CD4-positive, alpha-beta T cell treated with Interleukin-17A for 1 hour (primary cell): ENCODE results near the gene PIP5K1B.

ENCODE experiments used
- DNase-seq: peaks from one replicate; pipeline ENCODE4 v3.0.0-alpha.2; 2020

Gene PIP5K1B

DNA sequence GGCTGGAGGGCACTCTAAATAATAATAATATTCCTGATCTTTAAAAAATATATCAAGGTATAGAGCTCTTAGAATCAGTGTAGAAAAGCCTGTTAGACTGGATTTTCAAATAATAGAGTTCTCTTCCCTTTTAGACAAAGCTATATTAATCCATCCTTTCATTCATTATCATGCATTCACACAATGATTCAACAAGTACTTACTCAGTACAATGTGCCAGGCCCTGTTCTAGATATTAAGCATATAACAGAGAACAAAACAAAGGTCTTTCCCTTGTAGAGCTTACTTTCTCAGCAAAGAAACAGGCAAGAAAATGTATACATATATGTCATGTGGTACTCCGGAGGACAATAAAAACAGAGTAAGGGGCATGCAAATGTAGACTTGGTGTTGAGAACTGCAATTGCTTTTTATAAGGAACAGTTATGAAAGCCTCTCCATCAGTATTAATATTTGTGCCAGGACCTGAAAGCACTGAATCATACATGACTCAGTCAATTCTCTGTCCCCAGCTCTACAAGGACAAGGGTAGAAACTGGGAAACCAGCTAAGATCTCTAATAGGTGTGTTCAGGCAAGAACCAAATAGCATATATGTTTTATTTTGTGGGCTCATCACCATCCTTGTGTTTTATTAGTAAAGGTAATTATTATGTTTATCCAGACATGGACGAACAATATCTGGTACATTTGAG, 72.2 kb downstream of the PIP5K1B start:
- DNase-seq = no peak

DNA sequence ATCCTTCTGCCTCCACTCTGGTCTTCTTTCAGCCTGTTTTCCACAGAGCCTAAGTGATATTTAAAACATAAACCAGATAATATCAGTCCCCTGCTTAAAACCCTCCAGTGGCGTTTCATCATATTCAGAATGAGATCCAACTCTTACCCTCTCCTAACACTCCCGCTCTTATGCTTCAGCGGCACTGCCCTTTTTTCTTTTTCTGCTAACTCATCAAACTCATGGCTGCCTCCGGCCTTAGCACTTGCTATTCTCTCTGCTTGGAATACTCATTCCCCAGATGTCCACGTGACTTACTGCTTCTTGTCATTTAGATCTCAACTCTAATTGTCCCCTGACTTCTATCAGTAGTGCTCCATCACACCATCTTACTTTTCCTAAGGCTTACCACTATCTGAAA, 73.6 kb downstream of the PIP5K1B start:
- DNase-seq = no peak

DNA sequence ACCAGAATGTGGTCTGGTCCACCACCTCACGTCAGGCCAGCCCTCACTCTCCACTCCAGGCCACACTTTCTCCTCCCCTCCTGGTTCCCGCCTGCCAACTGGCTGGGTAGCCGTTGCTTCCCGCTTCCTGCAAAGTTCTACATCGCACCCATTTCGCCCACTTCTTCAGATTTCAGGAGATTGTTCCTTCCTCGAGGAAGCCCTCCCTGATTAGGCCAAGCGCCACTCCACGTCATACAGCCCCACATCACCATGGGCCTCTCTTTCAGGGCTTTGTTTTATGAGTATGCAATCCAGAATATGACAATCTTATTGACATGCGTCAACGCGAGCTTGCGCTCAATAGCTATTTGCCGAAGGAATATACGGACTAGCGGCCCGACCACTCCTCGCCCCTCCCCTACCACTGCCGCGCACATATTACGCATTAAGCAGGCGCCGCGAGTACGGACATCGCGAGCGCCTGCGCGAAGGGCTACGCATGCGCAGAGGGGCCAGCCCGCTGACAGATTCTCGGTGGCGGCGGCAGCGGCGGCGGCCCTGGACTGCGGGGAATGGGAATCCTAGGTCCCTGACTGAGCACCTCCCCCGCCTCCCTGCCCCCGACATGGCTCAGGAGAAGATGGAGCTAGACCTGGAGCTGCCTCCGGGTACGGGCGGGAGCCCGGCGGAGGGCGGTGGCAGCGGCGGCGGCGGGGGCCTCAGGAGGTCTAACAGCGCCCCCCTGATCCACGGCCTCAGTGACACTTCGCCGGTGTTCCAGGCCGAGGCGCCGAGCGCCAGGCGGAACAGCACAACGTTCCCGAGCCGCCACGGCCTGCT, 74.7 kb downstream of the PIP5K1B start:
- peak; percentile 94 for DNase-seq

DNA sequence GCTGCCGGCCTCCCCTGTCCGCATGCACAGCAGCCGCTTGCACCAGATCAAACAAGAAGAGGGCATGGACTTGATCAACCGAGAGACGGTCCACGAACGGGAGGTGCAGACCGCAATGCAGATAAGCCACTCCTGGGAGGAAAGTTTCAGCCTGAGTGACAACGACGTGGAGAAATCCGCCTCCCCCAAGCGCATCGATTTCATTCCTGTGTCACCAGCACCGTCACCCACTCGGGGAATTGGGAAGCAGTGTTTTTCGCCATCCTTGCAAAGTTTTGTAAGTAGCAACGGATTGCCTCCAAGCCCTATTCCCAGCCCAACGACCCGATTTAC, 75.3 kb downstream of the PIP5K1B start:
- DNase-seq = no peak

DNA sequence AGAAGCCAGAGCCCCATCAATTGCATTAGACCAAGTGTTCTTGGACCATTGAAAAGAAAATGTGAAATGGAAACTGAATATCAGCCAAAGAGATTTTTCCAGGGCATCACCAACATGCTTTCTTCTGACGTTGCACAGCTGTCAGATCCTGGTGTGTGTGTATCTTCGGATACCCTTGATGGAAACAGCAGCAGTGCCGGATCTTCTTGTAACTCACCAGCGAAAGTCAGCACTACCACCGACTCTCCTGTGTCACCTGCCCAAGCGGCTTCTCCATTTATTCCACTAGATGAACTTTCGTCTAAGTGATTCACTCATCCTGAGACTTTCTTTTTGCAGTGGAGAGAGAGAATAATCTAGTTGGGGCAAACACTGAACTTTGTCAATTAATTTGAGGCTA, 75.7 kb downstream of the PIP5K1B start:
- peak; percentile 13 for DNase-seq

DNA sequence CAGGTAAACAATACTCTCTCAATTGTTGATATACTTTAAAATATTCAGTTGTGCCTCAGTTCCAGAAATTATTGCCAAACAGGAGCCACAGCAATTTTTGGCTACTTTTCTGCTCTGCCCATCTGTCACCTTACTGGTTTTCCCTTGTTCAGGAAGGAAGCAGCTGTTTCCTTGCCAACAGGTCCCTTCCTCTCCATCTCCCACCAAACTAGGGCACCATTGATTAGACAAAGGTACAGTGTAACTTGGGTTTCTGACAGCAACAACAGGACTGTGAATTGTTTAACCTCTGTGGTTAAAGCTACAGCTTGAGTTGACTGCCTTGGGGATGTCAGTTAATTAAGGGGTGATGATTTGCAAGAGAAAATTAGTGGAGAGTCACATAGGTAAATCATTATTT, 76.9 kb downstream of the PIP5K1B start:
- no peak for DNase-seq

DNA sequence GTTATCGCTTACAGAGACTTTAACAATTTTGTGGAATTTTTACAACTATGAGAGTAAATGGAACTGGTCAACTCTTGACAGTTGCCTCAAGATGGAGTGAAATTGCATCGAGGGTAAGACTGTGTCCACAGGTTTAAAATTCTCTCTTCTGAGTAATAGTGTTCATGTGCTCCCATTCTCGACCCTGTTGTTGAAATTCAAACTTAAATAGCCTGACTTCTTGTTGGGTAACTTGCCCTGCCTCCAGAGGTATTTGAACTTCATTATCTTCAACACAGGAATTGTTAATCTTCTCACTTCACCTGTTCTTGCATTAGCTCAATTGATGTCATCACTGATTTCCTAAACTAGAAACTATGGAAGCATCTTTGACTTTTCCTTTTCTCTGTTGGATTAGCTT, 77.5 kb downstream of the PIP5K1B start:
- DNase-seq = no peak

DNA sequence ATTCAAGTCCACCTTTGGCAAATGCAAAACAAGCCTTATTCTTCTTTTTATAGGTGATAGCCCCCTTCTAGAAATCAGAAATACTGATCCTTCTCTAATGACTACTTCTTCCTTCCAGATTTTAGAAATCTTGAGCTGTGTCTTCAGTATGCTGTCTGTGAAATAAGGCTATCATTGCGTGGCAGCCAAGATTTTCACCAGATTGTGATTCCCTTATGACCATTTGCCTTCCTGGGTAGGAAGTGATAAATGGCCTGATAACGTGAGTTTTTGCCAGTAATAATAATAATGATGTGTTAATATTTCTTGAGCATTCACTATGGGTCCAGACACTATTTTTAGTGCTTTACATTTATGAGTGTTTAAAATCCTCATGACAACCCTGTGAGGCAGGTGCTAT, 80.9 kb downstream of the PIP5K1B start:
- no peak for DNase-seq

DNA sequence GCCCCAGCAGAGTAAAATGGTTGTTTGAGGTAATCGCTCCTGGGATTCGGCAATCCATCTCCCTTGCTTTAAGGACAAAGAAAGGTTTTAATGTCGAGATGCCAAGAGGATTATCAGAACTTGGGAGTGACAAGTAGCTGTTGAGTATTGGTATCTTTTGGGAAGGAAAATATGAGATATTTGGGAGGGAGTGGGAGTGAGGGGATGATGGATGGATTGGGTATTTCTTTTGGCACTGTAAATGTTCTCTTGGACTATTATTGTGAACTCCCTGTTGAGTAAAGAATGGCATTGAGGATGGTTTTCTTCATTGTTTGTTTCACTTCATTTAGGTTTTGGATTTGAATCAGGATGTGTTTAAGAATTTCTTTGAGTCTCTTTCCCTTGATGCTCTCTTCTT, 86.1 kb downstream of the PIP5K1B start:
- DNase-seq = no peak

DNA sequence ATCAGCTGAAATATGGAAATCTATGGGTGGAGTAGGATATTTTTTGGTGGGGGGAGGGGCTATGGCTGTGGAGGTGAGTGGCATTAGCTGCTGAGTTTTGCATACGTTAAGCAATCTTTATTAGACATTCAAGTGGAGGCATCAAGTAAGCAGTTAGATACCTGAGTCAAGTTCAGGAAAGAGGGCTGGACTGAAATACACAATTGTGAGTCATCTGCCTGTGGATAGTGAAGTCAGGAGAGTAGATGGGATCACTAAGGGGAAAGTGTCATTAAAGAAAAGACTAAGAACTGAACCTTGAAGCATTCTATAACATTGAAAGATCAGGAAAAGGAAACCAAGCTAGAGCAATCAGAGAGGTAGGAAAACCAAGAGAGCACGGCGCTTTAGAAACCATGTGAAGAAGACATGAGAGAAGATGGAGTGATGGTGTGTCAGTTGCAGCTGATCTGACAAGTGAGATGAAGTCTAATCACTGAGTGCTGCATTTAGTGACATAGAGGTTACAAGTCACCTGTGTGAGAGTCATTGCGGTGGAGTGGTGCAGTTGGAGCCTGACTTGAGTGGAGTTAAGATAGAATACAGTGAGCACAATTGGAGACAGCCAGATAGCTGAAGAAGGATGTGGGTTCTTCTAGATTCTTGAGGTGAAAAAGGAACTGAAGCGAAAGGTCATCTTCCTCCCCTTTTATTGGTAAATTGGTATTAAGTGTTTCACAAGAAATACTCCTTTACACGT, 88.7 kb downstream of the PIP5K1B start:
- no peak for DNase-seq

DNA sequence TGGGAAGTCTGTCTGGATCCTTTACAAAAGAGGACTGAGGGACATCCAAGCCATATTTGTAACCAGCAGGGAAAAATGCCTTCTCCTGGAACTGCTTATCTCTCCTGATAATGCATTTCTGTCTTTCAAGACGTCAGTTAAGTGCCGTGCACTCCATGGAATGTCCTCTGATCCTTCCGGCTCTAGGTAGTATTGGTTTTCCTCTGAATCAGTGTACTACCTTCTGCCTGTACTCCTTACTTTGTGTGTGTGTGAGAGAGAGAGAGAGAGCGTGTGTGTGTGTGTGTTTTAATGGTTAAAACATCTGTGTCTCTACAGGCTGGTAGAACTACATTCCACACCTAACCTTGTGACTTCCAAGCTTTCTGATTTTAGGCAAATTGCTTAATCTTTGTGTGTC, 89.9 kb downstream of the PIP5K1B start:
- DNase-seq = no peak

DNA sequence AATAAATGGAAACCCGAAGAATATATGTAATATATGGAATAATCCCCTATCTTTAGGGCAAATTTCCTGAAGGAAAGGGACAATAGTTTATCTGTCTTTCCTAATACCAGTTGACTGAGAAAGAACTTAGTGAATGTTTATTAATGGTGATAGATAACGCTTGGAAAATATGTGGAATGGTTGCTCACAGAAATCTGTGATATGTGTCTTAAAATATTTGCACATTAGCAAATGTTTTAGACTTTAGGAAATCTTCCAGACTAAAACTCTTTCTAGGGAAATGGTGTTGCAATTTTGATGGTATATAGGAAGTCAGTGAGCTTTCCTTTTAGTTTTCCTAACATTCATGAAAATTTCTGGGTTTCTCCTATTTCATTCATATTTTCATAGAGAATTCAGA, 90.4 kb downstream of the PIP5K1B start:
- no peak for DNase-seq

DNA sequence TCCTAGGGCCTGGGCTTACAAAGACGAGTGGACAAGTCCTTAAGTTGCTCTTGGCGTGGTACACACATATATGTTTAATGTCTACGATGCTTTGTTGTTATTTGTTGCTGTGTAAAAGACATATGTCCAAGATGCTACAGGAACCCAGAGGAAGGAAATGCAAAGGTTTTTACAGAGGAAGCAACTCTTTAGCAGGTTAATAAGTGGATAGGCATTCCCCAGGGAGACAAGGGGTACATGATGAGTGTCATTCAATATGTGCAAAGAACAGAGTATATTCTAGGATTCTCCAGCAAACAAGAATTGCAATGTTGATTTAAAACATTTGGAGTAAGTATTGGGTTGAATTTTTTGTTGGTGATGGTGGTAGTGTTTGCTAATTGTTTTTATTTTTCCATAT, 92.1 kb downstream of the PIP5K1B start:
- DNase-seq = no peak

DNA sequence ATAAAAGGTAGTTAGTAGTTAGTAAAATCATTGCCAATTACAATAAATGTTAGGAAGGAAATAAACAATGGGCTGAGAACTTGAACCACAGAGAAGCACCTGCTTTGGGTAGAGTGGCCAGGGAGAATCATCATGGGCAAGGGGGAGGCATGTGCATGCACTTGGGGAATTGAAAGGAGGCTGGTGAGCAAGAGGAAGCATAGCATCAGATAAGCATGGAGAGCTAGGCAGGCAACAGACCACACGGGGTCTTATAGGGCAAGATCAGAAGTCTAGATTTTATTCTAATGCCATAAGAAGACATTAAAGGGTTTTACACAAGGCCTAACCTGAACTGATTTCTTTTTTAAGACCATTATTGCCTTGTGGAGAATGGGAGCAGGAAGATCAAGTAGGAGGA, 93.4 kb downstream of the PIP5K1B start:
- no peak for DNase-seq

DNA sequence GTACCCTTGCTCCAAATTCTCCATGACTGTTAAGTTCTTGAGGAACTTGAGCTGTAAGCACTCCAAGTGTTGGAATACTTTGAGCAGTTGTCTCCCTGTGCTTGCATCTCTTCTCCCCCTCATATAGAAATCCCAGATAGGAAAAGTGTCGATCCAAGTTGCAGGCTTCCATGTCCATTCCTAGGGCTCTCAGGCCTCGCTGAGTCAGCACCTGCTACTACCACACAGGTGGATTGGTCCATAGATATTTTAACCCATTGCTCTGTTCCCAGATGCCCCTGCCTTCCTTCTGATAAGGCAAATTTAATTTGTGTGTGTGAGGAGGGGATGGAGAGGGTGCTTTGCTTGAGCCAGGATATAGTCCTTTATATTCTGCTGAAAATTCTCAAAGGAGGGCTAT, 95.8 kb downstream of the PIP5K1B start:
- no peak for DNase-seq

DNA sequence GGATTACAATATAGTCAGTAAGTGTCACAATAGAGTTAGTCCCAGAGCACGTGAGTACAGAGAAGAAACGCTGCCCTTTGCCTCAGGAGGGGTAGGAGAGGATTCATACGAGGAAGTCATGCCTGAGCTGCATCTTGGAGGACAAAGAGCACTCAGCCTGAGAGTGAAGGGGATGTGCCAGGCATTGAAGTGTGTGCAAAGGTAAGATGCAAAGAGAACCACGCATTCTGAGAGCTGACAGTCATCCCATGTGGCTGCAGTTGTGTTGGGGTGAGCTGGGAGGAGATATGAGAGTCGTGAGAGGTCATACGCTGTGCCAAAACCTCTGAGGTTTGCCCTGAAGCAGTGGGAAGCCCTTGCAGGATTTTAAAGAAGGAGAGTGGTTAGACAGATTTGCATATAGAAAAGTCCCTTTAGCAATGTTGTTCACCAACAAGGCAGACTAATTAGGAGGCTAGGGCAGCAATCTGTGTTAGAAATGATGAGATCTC, 97.5 kb downstream of the PIP5K1B start:
- no peak for DNase-seq

DNA sequence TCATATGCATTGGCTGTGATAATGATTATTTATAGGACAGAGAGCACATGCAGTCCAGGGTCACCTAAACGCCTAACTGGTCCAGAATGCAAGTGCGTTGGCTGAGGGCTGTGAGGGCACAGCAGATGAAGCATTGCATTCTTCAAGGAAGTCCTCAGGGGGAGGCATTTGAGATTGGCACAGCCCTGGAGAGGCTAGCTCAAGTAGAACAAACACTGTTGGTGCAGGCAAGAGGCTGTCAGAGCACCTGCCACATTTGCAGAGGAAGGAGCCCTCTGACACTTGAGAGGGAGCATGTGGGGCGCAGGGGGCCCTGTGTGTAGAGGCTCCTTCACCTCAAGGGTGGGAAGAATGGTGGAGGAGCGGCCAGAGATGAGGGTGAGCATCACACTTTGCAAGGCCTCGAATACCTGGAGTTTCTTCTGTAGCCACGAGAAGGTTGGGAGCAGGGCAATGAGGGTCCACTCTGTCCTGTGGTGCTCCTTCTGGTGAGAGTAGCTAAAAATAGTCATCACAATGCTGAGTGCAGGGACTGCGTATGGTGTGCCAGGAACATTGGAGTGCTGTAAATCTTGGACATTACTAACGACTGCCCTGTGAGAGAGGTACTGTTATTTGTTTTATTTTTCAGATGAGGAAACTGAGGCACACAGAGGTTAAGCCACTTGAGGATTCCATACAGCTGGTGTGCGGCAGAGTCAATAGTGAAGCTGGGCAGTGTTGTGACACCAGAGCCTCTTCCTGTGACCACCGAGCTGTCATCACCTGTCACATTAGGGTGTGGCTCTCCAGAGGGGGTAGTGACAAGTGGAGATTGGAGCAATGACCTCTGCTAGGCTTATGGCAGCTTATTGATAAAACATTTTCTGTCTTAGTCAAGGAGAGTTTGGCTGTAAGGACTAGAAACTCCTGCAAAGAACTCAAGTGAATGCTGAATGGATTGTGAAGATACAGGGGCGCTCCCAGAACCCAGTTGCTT, 100.2 kb downstream of the PIP5K1B start:
- no peak for DNase-seq

DNA sequence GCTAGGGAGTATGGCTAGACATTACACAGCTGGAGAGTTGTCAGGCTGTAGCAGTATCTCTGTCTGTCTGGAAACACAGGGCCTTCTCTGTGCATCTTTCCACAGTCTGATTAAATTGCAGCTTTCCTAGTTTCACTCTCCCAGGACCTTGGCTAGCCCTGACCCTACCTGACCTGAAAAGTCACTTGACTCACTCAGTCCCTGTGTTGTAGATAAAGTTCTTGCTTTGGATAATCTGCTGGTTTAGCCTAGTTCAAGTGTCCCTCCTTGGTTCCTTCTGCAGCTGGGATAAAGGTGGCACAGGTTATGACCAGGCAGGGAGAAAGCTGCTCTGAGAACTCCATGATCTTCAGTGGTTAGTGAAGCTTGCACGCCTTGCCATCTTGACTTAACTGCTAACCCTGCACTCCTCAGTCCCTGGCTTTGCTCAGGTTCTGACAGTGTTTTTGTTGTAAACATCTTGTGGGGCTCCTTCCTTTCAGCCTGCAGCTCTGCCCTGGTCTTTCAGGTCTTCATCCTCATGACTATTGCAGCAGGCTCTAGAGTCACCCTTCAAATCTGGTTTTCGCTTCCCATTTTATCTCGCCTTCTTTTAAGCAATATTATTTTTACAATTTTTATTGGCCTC, 101.0 kb downstream of the PIP5K1B start:
- DNase-seq = no peak

DNA sequence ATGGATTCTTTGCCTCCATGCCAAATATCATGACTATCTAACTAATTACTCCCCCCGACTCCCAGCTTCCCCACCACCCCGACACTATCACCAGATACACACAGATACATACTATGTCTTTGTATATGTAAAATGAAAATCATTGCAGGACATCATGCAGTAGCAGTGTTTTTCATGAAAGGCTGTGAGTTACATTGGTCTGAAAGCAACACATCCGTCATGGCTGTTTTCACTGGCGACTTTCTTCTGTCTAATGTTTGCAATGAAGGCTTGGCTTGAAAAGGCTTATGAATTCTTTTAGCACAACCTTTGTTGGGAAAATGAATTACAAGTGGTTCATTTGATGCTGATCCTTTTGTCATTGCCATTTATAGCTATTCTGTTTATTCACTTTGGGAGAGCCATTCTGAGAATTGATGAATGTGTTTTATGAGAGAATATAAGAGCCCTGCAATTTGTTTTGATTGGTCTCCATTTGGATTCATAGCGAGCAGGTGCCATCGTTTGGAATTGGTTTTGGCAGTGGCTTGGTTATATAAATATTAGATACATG, 103.4 kb downstream of the PIP5K1B start:
- no peak for DNase-seq

DNA sequence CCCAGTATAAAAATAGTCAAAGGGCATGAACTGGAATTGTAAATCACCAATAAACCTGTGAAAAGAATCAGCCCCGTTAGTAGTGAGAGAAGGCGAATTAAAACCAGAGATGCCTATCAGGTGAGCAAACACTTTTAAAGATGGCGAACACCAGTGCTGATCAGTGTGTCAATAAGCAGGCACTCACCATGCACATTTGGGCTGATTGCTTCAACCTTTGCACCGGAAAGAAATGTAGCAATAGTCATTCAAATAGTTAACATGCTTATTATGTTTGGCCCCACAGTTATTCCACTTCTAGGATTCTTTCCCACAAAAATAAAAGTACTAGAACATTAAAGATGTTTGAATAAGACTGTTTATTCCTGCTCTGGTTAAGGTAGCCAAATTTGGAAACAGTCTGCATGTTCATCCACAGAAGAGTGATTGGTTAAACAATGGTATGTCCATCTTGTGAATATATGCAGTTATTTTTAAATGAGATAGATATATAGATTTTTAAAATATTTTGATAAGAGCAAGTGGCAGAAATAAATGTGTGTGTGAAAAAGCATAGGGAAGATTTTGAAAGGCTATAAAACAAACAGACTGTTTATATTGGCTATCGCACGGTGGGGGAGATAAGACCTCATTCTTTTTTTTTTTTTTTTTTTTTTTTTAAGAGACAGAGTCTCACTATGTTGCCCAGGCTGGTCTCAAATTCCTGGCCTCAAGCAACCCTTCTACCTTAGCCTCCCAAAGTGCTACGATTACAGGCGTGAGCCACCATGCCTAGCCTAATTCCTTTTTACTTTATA, 112.2 kb downstream of the PIP5K1B start:
- no peak for DNase-seq

DNA sequence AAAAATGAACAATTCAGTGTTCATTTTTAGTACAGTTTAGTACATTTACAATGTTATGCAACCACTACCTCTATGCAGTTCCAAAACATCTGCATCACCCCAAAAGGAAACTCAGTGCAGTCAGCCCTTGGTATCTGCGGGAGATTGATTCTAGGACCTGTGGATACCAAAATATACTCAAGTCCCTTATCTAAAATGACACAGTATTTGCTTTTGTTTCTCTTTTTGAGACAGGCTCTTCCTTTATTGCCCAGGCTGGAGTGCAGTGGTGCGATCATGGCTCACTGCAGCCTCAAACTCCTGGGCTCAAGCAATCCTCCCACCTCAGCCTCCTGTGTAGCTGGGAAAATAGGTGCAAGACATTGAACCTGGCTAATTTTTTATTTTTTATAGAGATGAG, 114.0 kb downstream of the PIP5K1B start:
- DNase-seq = no peak
